ENCODE measurements around the gene PID1. TPM values are rescaled to one million over a fixed set of nuclear protein-coding genes. Genes with fewer than 3 reads are reported as not detected.

The PID1 gene
- total and polyA plus RNA-seq, 8 donors, result 2.9 to 13.5 (median 4.7) TPM

DNA sequence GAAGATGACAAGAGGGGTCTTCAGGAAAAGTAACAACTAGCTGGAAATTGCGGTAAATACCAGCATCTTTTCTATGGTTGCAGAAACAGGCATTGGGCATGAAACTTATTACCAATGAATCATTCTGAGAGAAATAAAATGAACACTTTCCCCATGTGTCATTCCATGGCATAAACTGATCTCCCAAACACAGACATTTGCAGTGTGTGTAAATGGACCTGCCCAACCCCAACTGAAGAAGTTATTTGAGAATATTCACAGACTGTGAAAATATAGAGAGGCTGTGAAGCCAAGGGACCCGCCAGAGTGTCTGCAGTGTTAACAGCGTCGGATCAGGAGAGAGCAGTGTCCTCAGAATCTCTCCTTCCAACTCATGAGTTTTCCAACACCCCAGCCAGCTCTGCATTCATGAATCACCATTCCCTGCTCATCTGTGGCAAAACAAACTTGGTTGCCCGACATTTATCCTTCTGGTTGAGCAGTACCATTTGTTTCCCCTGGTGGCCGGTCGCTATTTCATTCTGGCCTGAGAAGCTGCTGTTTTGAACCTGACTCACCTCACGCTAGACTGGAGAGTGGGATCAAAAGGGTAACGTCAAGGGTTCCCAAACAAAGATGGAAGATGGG is 238.4 kb downstream of the PID1 start:
- DNase-seq (no peak), FAIRE-seq (no peak), ATAC-seq (no peak)
- Histone ChIP-seq H3K27me3 (no peaks in the 10 kb centered on the region), H3K9me3 (no peaks in the 10 kb centered on the region), H3K27ac (no peak overlapping the region), H3K4me1 (no peaks in the 10 kb centered on the region), H3K36me3 (no peaks in the 10 kb centered on the region), H3K4me3 (no peak overlapping the region)
- TF ChIP-seq, protein P1, sequence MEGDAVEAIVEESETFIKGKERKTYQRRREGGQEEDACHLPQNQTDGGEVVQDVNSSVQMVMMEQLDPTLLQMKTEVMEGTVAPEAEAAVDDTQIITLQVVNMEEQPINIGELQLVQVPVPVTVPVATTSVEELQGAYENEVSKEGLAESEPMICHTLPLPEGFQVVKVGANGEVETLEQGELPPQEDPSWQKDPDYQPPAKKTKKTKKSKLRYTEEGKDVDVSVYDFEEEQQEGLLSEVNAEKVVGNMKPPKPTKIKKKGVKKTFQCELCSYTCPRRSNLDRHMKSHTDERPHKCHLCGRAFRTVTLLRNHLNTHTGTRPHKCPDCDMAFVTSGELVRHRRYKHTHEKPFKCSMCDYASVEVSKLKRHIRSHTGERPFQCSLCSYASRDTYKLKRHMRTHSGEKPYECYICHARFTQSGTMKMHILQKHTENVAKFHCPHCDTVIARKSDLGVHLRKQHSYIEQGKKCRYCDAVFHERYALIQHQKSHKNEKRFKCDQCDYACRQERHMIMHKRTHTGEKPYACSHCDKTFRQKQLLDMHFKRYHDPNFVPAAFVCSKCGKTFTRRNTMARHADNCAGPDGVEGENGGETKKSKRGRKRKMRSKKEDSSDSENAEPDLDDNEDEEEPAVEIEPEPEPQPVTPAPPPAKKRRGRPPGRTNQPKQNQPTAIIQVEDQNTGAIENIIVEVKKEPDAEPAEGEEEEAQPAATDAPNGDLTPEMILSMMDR (IDR thresholded peaks at IDR 0.05), result no peak
- intact Hi-C loops (cut with DNase I), result no loop called here
- 87 to 90% methylated on average over 9 of the region's 9 CpGs for WGBS, 2 donors

DNA sequence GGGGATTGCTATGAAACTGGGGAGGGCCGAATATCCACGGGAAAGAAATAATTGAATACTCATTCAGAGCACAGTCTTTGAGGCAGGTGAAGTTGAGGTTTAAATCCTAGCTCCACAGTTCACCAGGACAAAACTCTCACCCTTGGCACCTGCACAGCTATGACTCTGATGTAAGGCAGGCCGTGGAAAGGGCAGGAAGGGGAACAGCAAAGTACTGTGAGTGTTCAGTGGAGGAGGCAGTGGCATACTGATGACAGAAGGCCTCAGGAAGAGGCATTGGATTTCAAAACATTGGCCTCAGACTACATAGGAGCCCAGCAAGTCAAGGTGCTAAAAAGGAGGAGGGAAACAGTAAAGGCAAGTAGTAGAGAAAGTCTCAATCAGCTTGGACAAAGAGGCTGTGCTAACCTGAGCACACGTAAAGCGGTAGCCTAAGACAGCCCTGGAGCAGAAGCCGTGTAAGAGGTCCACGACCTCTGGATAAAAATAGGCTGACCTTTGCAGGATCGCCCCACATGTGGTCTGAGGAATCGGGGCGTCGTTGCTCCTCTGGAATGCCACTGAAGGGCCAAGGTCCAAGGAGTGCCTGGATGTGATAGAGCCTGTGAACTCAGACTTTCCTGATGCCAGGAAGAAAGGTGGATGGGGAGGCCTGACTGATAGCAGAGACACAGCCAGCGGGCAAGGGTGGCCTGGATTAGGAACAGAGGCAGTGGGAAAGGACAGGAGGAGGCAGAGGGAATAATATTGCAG is 243.6 kb downstream of the PID1 start:
- no peaks in the 10 kb centered on the region for H3K9me3 ChIP-seq
- intact Hi-C loops (cut with DNase I), result no loop called here
- H3K27ac ChIP-seq, result no peak overlapping the region
- no peaks in the 10 kb centered on the region for H3K36me3 ChIP-seq
- no peaks in the 10 kb centered on the region for H3K27me3 ChIP-seq
- DNase-seq (no peak), ATAC-seq (no peak), FAIRE-seq (no peak)
- H3K4me1 ChIP-seq, result no peaks in the 10 kb centered on the region
- WGBS, 2 donors, result 80 to 84% methylated on average over 12 of the region's 12 CpGs
- TF ChIP-seq, protein P1 (IDR thresholded peaks at IDR 0.05), result no peak
- no peak overlapping the region for H3K4me3 ChIP-seq

DNA sequence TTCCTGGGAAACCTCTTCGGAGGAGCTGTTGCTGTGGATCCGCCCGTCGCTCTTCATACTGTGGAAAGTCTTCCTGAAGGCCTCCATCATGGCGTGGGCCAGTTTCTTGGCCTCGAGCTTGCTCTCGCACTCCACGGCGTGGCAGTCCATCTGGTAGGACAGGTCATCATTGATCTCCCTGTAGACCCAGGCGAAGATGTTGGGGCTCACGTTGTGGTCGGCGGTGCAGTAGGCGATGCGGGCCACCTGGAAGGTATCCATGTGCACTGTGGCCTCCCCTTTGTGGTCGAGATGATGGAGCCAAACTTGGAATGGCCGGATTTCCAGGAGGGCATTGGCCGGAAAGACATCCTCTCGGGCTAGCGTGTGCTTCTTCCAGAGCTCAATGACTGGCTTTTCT is 245.4 kb downstream of the PID1 start:
- Histone ChIP-seq H3K9me3 (no peaks in the 10 kb centered on the region), H3K27ac (no peak overlapping the region), H3K27me3 (no peaks in the 10 kb centered on the region), H3K36me3 (no peaks in the 10 kb centered on the region), H3K4me3 (no peak overlapping the region), H3K4me1 (no peaks in the 10 kb centered on the region)
- intact Hi-C loops (cut with DNase I), result no loop called here
- TF ChIP-seq, protein P1 (IDR thresholded peaks at IDR 0.05), result no peak
- 92 to 93% methylated on average over 20 of the region's 20 CpGs for WGBS, 2 donors
- no peak for DNase-seq
- no peak for FAIRE-seq
- no peak for ATAC-seq

DNA sequence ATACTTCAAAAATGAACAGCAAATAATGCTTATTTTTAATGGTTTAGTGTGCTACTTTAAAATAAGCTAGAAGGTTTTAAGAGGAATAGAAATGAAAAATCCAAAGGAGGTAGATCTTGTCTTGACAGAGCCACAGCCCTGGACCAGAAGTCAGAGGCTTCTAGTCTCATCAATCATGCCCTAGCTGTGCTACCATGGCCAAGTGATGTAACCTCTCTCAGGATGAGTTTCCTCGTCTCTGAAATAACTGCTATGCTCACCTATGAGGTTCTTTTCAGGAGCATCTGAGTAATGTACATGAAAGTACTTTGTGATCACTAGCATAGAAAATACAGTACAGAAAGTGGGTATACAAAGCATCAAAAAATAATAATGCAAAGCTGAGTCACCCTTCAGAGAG is 248.4 kb downstream of the PID1 start:
- TF ChIP-seq, protein P1 (IDR thresholded peaks at IDR 0.05), result no peak
- no peaks in the 10 kb centered on the region for H3K9me3 ChIP-seq
- DNase-seq (no peak), FAIRE-seq (no peak), ATAC-seq (no peak)
- WGBS, 2 donors, result 69 to 83% methylated on average over 1 of the region's 1 CpG
- no peaks in the 10 kb centered on the region for H3K27me3 ChIP-seq
- intact Hi-C loops (cut with DNase I), result no loop called here
- no peaks in the 10 kb centered on the region for H3K4me1 ChIP-seq
- H3K4me3 ChIP-seq, result no peak overlapping the region
- H3K27ac ChIP-seq, result no peak overlapping the region
- H3K36me3 ChIP-seq, result no peaks in the 10 kb centered on the region

DNA sequence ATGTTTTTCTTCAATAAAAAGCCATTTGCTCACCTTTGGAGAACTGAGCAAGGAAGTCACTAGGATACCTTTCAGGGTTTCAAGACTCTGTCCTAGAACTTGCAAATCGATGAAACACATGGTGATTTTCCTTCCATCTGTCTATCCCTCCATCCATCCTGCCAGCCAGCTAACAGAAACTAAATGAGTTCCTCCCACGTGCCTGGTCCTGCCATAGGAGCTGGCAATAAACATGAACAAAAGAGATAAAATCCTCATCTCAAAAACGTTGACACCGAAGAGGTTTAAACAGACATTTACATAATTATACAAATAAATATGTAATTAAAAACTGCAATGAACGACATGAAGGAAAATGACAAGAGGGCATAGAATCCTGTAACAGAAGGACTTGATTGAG is 249.0 kb downstream of the PID1 start:
- Histone ChIP-seq H3K4me3 (no peak overlapping the region), H3K27ac (no peak overlapping the region), H3K27me3 (no peaks in the 10 kb centered on the region), H3K36me3 (no peaks in the 10 kb centered on the region), H3K4me1 (no peaks in the 10 kb centered on the region), H3K9me3 (no peaks in the 10 kb centered on the region)
- ATAC-seq (no peak), FAIRE-seq (no peak), DNase-seq (no peak)
- 64 to 70% methylated on average over 5 of the region's 5 CpGs for WGBS, 2 donors
- TF ChIP-seq, protein P1 (IDR thresholded peaks at IDR 0.05), result no peak
- intact Hi-C loops (cut with DNase I), result no loop called here

All from pancreas (tissue), 10 donors.